Colonic mucosa (tissue), 4 donors: ENCODE data around the gene XPR1. TPM values are rescaled to one million over a fixed set of nuclear protein-coding genes. Genes with fewer than 3 reads are reported as not detected.

ENCODE experiments used
- DNase-seq: peaks from one replicate; pipeline ENCODE4 v3.0.0-alpha.2; 2020
- H3K27ac ChIP-seq: fragments of 200-600 bp; one replicate; pipeline ENCODE4 v1.8.0; 2021
- H3K27me3 ChIP-seq: fragments of 200-600 bp; one replicate; pipeline ENCODE4 v1.8.0; 2021
- H3K36me3 ChIP-seq: fragments of 200-600 bp; one replicate; pipeline ENCODE4 v1.8.0; 2021
- H3K4me1 ChIP-seq: fragments of 200-600 bp; one replicate; pipeline ENCODE4 v1.8.0; 2021; ENCODE audit warnings: mild to moderate bottlenecking
- H3K4me3 ChIP-seq: fragments of 200-600 bp; one replicate; pipeline ENCODE4 v1.8.0; 2021
- H3K9ac ChIP-seq, 2 donors: one replicate each; pipeline ENCODE4 v1.7.0; 2013; ENCODE audit warnings: control low read depth in 2 of 2, low read depth in 2 of 2, low read length in 2 of 2
- H3K9me3 ChIP-seq: fragments of 200-600 bp; one replicate; pipeline ENCODE4 v1.8.0; 2021
- intact Hi-C: fragments of 100-400 bp; cut with DNase I; formaldehyde crosslinking; loops from one replicate; pipeline ENCODE4 v1.14.1; 2022
- total RNA-seq, 2 donors: library from RNA; stranded (reverse); fragmentation: NEBNext Ultra II Directional in 1 of 2; extraction: Animal tissue kit (Norgen Biotek cat#: 25700) in 1 of 2; gene quantifications; one replicate each; pipeline ENCODE4 v1.2.1, GENCODE V29; 2021
- TF ChIP-seq, protein P1 (sequence below): fragments of 200-600 bp; IDR thresholded peaks from one replicate; pipeline ENCODE4 v1.8.0; 2022; ENCODE audit warnings: antibody characterized with exemption, mild to moderate bottlenecking
- donor health status: healthy.
- donor health status: DM: no; HTN: no; CAD: no.
- donor health status: DM: no; HTN: no; CAD: no.

The XPR1 gene
- total RNA-seq, 2 donors from 2014 or later = 20.5 to 25.8 TPM

DNA sequence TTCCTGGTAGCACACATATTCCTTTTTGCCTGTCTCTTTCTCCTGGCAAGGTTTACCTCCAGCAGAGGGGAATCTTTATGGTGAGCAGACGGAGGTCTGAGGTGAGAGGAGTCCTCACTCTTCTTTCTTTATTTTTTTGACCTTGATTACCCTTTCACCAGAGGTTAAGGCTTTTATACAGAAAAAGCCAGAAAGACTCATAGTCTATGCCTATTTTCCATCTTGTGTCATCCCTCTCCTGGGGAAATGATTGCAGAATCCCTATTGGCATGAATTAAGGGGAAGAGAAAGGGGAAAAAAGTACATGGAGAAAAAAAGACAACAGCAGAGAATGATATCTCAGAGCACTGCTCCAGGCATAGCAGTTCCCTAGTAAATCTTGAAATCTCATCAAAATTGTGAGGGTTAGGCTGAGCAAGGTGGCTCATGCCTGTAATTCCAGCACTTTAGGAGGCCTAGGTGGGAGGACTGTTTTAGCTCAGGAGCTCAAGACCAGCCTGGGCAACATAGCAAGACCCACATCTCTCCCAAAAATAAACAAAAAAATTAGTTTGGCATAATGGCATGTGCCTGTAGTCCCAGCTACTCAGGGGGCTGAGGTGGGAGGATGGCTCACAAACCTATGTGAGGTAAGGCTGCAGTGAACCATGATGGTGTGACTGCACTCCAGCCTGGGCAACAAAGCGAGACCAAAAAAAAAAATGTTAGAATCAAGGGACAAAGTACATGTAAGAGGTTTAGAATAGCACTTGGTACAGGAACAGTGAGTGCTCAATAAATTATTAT, 1.2 kb upstream of the XPR1 start:
- H3K9ac ChIP-seq = no peak overlapping the region
- no peaks in the 10 kb centered on the region for H3K36me3 ChIP-seq
- DNase-seq = no peak
- intact Hi-C loops = loop anchor here (10.0 kb wide), 1 partner anchor 234 kb away; no protein-coding TSS in a partner anchor
- H3K4me3 ChIP-seq = no peak overlapping the region
- H3K4me1 ChIP-seq = peaks cover 6% of the 10 kb centered on the region
- no peaks in the 10 kb centered on the region for H3K27me3 ChIP-seq
- no peaks in the 10 kb centered on the region for H3K9me3 ChIP-seq
- H3K27ac ChIP-seq = no peak overlapping the region
- TF ChIP-seq, protein P1, sequence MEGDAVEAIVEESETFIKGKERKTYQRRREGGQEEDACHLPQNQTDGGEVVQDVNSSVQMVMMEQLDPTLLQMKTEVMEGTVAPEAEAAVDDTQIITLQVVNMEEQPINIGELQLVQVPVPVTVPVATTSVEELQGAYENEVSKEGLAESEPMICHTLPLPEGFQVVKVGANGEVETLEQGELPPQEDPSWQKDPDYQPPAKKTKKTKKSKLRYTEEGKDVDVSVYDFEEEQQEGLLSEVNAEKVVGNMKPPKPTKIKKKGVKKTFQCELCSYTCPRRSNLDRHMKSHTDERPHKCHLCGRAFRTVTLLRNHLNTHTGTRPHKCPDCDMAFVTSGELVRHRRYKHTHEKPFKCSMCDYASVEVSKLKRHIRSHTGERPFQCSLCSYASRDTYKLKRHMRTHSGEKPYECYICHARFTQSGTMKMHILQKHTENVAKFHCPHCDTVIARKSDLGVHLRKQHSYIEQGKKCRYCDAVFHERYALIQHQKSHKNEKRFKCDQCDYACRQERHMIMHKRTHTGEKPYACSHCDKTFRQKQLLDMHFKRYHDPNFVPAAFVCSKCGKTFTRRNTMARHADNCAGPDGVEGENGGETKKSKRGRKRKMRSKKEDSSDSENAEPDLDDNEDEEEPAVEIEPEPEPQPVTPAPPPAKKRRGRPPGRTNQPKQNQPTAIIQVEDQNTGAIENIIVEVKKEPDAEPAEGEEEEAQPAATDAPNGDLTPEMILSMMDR = no peak

DNA sequence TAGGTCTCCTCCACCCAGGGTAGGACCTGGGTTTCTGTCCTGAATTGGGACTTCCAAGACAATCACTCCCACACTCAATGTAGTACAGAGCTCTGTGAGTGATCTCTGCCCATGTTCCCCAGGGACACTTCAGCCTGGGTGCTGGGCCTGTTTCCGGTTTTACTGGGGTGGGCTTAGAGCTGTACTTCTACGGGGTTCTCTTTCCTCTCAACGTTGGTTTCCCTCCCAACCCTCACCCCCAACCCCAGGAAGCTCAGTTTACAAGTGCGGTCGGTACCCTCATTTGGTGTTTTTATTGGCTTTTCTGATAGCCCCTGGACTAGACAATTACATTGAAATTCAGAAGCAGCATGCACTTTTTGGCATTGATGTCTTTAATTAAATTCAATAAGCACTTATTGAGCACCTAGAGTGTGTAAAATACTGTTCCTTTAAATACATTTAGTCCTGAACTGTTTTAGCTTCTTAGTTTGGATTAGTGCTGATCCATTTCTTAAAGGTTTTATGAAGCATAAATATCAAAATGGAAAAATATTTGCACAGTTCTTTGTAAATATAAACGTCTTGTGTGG, 542 bp upstream of the XPR1 start:
- Histone ChIP-seq H3K27ac (no peak overlapping the region), H3K4me3 (no peak overlapping the region), H3K9me3 (no peaks in the 10 kb centered on the region), H3K36me3 (no peaks in the 10 kb centered on the region), H3K4me1 (peaks cover 6% of the 10 kb centered on the region), H3K27me3 (no peaks in the 10 kb centered on the region), H3K9ac (no peak overlapping the region)
- DNase-seq = no peak
- TF ChIP-seq, protein P1 = no peak
- intact Hi-C loops = loop anchor here (10.0 kb wide), 1 partner anchor 234 kb away; no protein-coding TSS in a partner anchor

DNA sequence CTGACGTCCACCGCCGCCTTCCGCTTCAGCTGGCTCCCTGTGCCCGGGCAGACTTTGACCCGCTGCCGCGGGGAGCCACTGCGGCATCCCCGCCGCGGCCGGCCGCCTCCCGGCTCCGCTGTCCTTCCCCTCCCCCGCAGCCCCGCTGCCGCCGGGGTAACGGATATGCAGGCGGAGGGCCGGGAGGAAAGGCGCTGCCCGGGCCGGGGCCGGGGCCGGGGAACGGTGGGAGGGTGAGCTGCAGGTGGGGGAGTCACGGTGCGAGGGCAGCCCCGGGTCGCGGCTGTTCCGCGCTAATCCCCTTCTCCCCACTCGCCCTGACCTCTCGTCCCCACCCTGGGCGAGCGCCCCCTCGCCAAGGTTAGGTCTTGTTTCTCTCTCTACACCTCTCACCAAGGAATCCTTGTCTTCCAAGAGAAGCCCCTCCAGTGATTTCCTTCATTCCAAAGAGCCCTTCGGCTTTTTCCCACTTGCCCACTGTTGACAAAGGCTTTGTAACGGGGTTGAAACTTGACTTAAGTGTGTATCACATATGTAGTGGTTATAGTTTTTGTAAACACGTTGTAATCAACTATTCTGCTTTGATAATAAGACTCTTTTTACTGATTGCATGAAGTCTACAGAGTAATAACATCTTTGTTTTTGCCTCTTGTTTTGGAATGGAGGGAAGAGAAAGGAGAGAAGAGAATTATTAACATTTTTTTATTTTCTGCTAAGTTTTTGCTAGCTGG, 669 bp downstream of the XPR1 start:
- peak; percentile 64 for DNase-seq
- peaks cover 6% of the 10 kb centered on the region for H3K4me1 ChIP-seq
- H3K27me3 ChIP-seq = no peaks in the 10 kb centered on the region
- TF ChIP-seq, protein P1 = no peak
- peak overlapping the region; percentile 95 for H3K27ac ChIP-seq
- H3K4me3 ChIP-seq = peak overlapping the region; percentile 84
- no peaks in the 10 kb centered on the region for H3K36me3 ChIP-seq
- H3K9me3 ChIP-seq = no peaks in the 10 kb centered on the region
- intact Hi-C loops = loop anchor here (10.0 kb wide), 1 partner anchor 232 kb away; no protein-coding TSS in a partner anchor
- H3K9ac ChIP-seq = peak overlapping the region; percentile 77 to 90

DNA sequence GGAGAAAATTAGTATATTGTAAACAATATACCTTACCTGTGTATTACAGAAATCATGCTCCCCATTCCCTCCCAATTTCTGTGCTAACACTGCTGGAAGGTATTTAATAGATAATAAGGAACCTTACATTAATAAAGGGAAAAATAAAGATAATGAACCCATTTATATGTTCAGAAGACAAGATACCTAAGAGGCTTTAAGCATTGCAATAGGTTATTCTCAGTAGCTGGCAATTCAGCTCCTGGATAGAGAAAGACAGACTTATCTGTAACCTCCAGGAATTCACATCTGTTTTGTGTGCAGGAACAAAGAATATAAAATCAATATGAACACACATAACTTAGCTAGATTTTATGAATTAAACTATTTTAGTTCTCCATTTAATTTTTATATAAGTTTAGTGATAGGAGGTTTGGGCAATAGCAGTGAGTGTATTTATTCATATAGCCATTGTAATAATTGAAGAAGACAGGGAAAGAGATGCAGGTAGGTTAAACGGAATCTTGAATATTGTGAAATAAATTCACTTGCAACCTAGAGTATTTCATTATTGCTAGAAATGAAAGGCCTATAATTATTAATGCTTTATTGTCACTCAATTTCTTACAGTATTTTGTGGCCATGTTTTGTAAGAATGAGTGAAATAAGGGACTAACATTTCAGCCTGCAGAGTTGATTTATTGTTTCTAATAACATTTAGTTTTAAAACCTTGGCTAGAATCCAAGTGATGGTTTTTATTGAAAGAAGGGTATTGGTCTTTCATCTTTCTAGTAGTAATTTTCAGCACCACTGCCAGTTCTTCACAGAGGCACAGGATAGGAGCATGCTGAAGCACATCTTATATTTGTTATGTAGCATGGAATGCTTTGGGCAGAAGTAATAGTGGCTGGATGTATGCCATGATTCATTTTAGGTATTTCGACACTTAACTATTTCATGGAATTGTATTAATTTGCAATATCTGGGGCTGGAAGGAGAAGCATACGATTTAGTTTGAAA, 1.5 kb downstream of the XPR1 start:
- no peak for DNase-seq
- no peaks in the 10 kb centered on the region for H3K36me3 ChIP-seq
- TF ChIP-seq, protein P1 = no peak
- no peaks in the 10 kb centered on the region for H3K9me3 ChIP-seq
- intact Hi-C loops = loop anchor here (10.0 kb wide), 1 partner anchor 231 kb away; no protein-coding TSS in a partner anchor
- no peak overlapping the region for H3K27ac ChIP-seq
- peak overlapping the region; percentile 84 for H3K4me3 ChIP-seq
- H3K4me1 ChIP-seq = peaks cover 6% of the 10 kb centered on the region
- peak overlapping the region in 1 of 2 donors; percentile 90 for H3K9ac ChIP-seq
- H3K27me3 ChIP-seq = no peaks in the 10 kb centered on the region
